Retinal pigment epithelial cell (primary cell): ENCODE data around the gene ARF3.

Experiments used
- DNase-seq: peaks from one replicate; pipeline ENCODE4 v3.0.0-alpha.2; 2010; ENCODE audit warnings: low read depth
- H3K4me3 ChIP-seq: 2 replicates; pipeline ENCODE4 v1.5.1; 2011; ENCODE audit warnings: mild to moderate bottlenecking, low read length, control low read depth, moderate library complexity
- CTCF ChIP-seq: conservative IDR thresholded peaks from 2 replicates; pipeline ENCODE4 v1.5.1; 2011; ENCODE audit warnings: low read depth, low read length, control low read depth, inconsistent platforms

ARF3 gene

DNA sequence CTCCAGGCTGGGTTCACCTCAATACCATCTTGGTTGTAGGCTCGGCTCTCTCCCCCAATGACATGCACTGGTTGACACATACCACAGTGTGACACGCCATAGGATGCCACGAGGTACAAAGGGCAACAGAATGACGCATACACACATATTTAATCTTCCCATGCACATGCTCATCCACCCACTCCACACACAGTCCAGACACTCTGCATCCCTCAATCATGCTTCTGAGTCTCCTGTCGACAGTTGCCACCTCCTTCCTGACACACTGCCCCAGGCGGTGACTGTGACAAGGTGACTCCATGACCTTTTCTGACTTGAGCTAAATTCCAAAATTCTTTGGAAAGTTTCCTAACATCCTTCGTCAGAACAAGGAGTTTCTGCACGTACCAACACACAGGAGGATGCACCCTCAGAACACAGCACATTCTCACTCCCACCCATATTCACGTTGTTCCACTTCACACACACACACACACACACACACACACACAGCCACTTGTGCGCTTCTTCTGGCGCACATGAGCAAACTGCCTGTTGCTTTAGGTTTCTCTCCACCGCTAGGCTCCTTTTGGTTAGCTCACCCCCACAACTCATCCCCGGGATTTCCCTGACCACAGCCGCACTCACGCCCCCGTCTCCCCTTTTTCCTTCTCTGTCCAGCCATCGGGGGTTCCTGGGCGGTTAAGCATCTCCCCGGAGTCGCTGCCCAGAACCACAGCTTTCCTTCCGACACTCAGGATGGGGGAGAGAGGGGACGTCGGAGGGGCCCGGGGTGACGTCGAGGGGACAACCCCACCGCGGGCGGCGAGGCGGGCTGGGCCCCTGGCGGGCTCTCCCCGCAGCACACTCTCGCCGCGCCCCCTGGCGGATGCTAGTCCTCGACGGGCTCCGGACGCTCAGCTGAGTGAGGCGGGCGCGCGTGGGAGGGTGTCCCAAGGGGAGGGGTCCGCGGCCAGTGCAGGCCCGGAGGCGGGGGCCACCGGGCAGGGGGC, 20.3 kb upstream of the ARF3 start:
- TF ChIP-seq CTCF = peak; percentile 66
- H3K4me3 ChIP-seq = no peak overlapping the region
- no peak for DNase-seq

- no peak for DNase-seq
- peak; percentile 81 for TF ChIP-seq CTCF
- no peak overlapping the region for H3K4me3 ChIP-seq
Measured at GRCh38 chr12:48973941-48974673, 16.8 kb upstream of the ARF3 start.

DNA sequence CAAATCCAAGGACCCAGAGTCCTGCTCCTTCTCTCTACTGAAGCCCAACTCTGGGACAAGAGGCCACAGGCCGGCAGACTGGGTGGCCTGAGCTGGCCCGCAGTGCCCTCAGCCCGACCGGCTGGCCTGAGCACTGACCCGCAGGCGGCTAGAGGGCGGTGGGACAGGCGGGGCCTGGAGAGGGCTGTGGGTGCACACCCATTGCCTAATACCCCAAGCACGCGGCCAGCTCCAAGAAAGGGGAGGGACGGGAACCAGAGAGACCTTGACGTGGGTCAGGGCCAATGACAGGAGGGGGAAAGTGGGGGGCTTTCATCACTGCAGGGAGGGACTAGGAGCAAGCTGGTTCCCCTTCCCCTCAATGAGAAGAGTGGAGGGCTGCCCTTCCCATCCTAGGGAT, 16.2 kb upstream of the ARF3 start:
- no peak for DNase-seq
- no peak overlapping the region for H3K4me3 ChIP-seq
- TF ChIP-seq CTCF = no peak

DNA sequence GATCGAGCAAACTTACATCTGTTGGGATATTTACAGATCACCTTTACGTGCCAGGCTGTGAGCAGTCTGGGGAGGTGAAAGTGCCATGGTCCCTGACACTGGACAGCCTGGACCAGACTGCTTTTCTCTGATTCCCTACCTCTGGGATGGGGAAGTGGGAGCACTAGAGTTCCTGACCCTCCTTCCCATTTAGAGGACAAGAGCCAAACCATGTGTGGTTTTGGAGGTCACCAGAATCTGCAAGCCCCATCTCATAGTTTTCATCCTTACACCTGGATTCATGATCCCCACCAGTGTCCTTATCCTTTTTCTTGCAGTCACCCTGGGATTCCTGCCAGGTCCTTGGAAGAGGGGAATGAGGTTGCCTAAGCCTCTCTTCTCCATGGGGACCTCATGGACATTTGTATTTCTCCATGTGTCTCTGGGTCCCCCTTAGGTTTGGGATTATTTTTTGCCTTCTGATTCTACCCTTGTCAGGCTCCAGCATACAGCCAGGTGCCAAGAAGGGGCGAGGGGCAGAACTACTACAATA, 15.7 kb upstream of the ARF3 start:
- no peak for TF ChIP-seq CTCF
- H3K4me3 ChIP-seq = no peak overlapping the region
- no peak for DNase-seq

- DNase-seq = no peak
- no peak overlapping the region for H3K4me3 ChIP-seq
- TF ChIP-seq CTCF = peak; percentile 17
Measured at GRCh38 chr12:48972213-48972951, 15.1 kb upstream of the ARF3 start.

- H3K4me3 ChIP-seq = no peak overlapping the region
- DNase-seq = no peak
- TF ChIP-seq CTCF = no peak
Measured at GRCh38 chr12:48970702-48971334, 13.5 kb upstream of the ARF3 start.
